ENCODE data around the gene ATP11C.
"Not testable (repeated sequence)": the region's sequence is repeated elsewhere in the genome, so short reads cannot be mapped to it uniquely, and the experiment has no call there.

Gene ATP11C

GRCh38 chrX:139932901-139933796 is at the start of gene ATP11C:
TSS of gene ATP11C (minus strand) at chrX:139933053. CDS start at chrX:139932042, 1,011 bp downstream.
- peak; percentile 62 for DNase-seq (ENCODE audit: low spot score)

- no peak for DNase-seq (ENCODE audit: low spot score)
Observed at GRCh38 chrX:139974471-139974870, 41.6 kb upstream of the ATP11C start.

- no peak for DNase-seq (ENCODE audit: low spot score)
Observed at GRCh38 chrX:139972629-139973624, 40.1 kb upstream of the ATP11C start.

GRCh38 chrX:139972113-139972512 is 39.3 kb upstream of the ATP11C start:
- DNase-seq (ENCODE audit: low spot score), result no peak

GRCh38 chrX:139971394-139971749 is 38.5 kb upstream of the ATP11C start:
- DNase-seq (ENCODE audit: low spot score), result no peak

- DNase-seq (ENCODE audit: low spot score), result no peak
Observed at GRCh38 chrX:139969286-139969685, 36.4 kb upstream of the ATP11C start.

GRCh38 chrX:139967750-139968149 is 34.9 kb upstream of the ATP11C start:
- no peak for DNase-seq (ENCODE audit: low spot score)

- no peak for DNase-seq (ENCODE audit: low spot score)
Observed at GRCh38 chrX:139967300-139967699, 34.4 kb upstream of the ATP11C start.

- DNase-seq (ENCODE audit: low spot score), result not testable (repeated sequence)
Observed at GRCh38 chrX:139966159-139966558, 33.3 kb upstream of the ATP11C start.

GRCh38 chrX:139965421-139965820 is 32.6 kb upstream of the ATP11C start, which contains the start of gene CXorf66:
TSS of gene CXorf66 (minus strand) at chrX:139965521. CDS start at chrX:139965496, 25 bp downstream.
- no peak for DNase-seq (ENCODE audit: low spot score)

- DNase-seq (ENCODE audit: low spot score), result not testable (repeated sequence)
Observed at GRCh38 chrX:139961091-139961490, 28.2 kb upstream of the ATP11C start.

- no peak for DNase-seq (ENCODE audit: low spot score)
Observed at GRCh38 chrX:139949703-139950102, 16.9 kb upstream of the ATP11C start.

- no peak for DNase-seq (ENCODE audit: low spot score)
Observed at GRCh38 chrX:139945075-139945474, 12.2 kb upstream of the ATP11C start.

GRCh38 chrX:139936259-139936658 is 3.4 kb upstream of the ATP11C start:
- DNase-seq (ENCODE audit: low spot score), result no peak

GRCh38 chrX:139933904-139934303 is 1.1 kb upstream of the ATP11C start:
- DNase-seq (ENCODE audit: low spot score), result no peak

GRCh38 chrX:139932073-139932900 is 566 bp downstream of the ATP11C start:
- DNase-seq (ENCODE audit: low spot score), result peak; percentile 1

GRCh38 chrX:139931646-139932072 is 1.2 kb downstream of the ATP11C start:
- peak; percentile 3 for DNase-seq (ENCODE audit: low spot score)

GRCh38 chrX:139930916-139931645 is 1.8 kb downstream of the ATP11C start:
- DNase-seq (ENCODE audit: low spot score), result peak; percentile 20

GRCh38 chrX:139930401-139930800 is 2.5 kb downstream of the ATP11C start:
- peak; percentile 15 for DNase-seq (ENCODE audit: low spot score)

GRCh38 chrX:139929876-139930275 is 3.0 kb downstream of the ATP11C start:
- peak; percentile 1 for DNase-seq (ENCODE audit: low spot score)

GRCh38 chrX:139924696-139925095 is 8.2 kb downstream of the ATP11C start:
- DNase-seq (ENCODE audit: low spot score), result no peak

Measured in cerebellar cortex (tissue), 1 donor.